Hepatocyte (in vitro differentiated cells): ENCODE data around the gene SHTN1. TPM values are rescaled to one million over a fixed set of nuclear protein-coding genes. Genes with fewer than 3 reads are reported as not detected.
A peak's percentile ranks its signal among the peaks of the same experiment; 100 is the strongest.

Source experiments
- DNase-seq: peaks from one replicate; pipeline ENCODE4 v3.0.0-alpha.2; 2016; ENCODE audit warnings: low spot score
- H2AFZ ChIP-seq: fragments of 200-600 bp; sonication (generic); 2 replicates; pipeline ENCODE4 v1.6.0; 2016; ENCODE audit warnings: antibody characterized with exemption, mild to moderate bottlenecking
- H3K27ac ChIP-seq: fragments of 200-600 bp; sonication (generic); 2 replicates; pipeline ENCODE4 v1.5.1; 2016; ENCODE audit warnings: mild to moderate bottlenecking
- H3K27me3 ChIP-seq: fragments of 200-600 bp; sonication (generic); 2 replicates; pipeline ENCODE4 v1.6.1; 2016
- H3K36me3 ChIP-seq: fragments of 200-600 bp; sonication (generic); replicated peaks from 2 replicates; pipeline ENCODE4 v1.5.1; 2016; ENCODE audit warnings: low read depth; ENCODE audit not compliant: insufficient read depth
- H3K4me1 ChIP-seq: fragments of 200-600 bp; sonication (generic); 2 replicates; pipeline ENCODE4 v1.5.1; 2016; ENCODE audit warnings: mild to moderate bottlenecking, moderate library complexity; ENCODE audit not compliant: insufficient read depth
- H3K4me2 ChIP-seq: fragments of 200-600 bp; sonication (generic); 2 replicates; pipeline ENCODE4 v1.6.0; 2016
- H3K4me3 ChIP-seq: fragments of 200-600 bp; sonication (generic); 2 replicates; pipeline ENCODE4 v1.5.1; 2016; ENCODE audit warnings: mild to moderate bottlenecking
- H3K79me2 ChIP-seq: fragments of 200-600 bp; sonication (generic); 2 replicates; pipeline ENCODE4 v1.6.0; 2017; ENCODE audit warnings: mild to moderate bottlenecking
- H3K9me2 ChIP-seq: fragments of 200-600 bp; sonication (generic); replicated peaks from 2 replicates; pipeline ENCODE4 v1.6.0; 2017; ENCODE audit warnings: mild to moderate bottlenecking; ENCODE audit not compliant: insufficient read depth
- H3K9me3 ChIP-seq: fragments of 200-600 bp; sonication (generic); 2 replicates; pipeline ENCODE4 v1.5.1; 2016; ENCODE audit warnings: low read depth, mild to moderate bottlenecking
- H4K20me1 ChIP-seq: fragments of 200-600 bp; sonication (generic); 2 replicates; pipeline ENCODE4 v1.6.0; 2016; ENCODE audit warnings: mild to moderate bottlenecking; ENCODE audit not compliant: insufficient read depth, poor library complexity, severe bottlenecking
- EZH2 ChIP-seq: fragments of 200-600 bp; sonication (generic); IDR thresholded peaks from 2 replicates; pipeline ENCODE4 v1.6.1; 2016; ENCODE audit warnings: antibody characterized with exemption, mild to moderate bottlenecking, borderline replicate concordance
- EZH2phosphoT487 ChIP-seq: fragments of 200-600 bp; sonication (generic); IDR thresholded peaks from one replicate; pipeline ENCODE4 v1.6.1; 2018; ENCODE audit warnings: antibody characterized with exemption, mild to moderate bottlenecking, low read depth, moderate library complexity; ENCODE audit not compliant: unreplicated experiment, severe bottlenecking
- WGBS: methylation state at CpG from one replicate; pipeline ENCODE4 v1.1.6; 2016; ENCODE audit warnings: low lambda C conversion rate; ENCODE audit errors: missing lambda C conversion rate; 5-methylcytosine and 5-hydroxymethylcytosine counted together
- polyA plus RNA-seq: library from polyadenylated mRNA; unstranded; fragments of >200 nt; fragmentation: Nextera tagmentation; extraction: Ambion mirVana; gene quantifications from 2 replicates; pipeline ENCODE4 v1.2.1, GENCODE V29; 2016
- small RNA-seq: library from RNA; depleted of rRNA; stranded (forward); fragments of <200 nt; gene quantifications from one replicate; pipeline ENCODE3, GENCODE V24; 2014
- total RNA-seq: library from RNA; depleted of rRNA; stranded (reverse); fragments of >200 nt; gene quantifications from 2 replicates; pipeline ENCODE4 v1.2.3, GENCODE V29; 2014
- TF ChIP-seq, protein P1 (sequence below): fragments of 200-600 bp; sonication (generic); IDR thresholded peaks from 2 replicates; pipeline ENCODE4 v1.5.1; 2016; ENCODE audit warnings: antibody characterized with exemption, mild to moderate bottlenecking; ENCODE audit not compliant: poor library complexity

SHTN1 gene
- total and polyA plus RNA-seq, 2 experiments from 2014 or later: 15.6 to 27.7 TPM

DNA sequence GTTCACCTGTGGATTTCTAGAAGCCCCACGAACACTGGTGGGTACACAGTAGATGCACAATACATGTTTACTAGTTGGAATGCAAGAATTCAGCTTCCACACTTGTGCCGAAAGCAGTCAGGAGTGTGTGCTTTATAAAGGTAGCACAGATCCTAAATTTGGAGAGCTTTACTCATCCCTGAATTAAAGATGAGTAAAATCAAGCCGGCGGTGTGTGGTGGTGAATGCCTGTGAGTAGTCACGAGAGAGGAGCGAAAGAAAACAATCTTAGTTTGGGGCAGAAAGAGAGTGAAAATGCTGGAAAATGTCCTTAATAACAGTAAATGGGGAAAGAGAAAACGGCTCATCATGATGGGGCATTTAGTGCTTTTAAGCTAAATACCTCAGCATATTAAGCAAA lies 169.3 kb downstream of the SHTN1 start:
- H2AFZ ChIP-seq: no peak overlapping the region
- H3K27me3 ChIP-seq: no peaks in the 10 kb centered on the region
- H3K79me2 ChIP-seq: no peaks in the 10 kb centered on the region
- no peak for DNase-seq
- H3K36me3 ChIP-seq: no peaks in the 10 kb centered on the region
- H4K20me1 ChIP-seq: no peaks in the 10 kb centered on the region
- H3K4me2 ChIP-seq: no peak overlapping the region
- H3K9me2 ChIP-seq: no peaks in the 10 kb centered on the region
- TF ChIP-seq, protein P1, sequence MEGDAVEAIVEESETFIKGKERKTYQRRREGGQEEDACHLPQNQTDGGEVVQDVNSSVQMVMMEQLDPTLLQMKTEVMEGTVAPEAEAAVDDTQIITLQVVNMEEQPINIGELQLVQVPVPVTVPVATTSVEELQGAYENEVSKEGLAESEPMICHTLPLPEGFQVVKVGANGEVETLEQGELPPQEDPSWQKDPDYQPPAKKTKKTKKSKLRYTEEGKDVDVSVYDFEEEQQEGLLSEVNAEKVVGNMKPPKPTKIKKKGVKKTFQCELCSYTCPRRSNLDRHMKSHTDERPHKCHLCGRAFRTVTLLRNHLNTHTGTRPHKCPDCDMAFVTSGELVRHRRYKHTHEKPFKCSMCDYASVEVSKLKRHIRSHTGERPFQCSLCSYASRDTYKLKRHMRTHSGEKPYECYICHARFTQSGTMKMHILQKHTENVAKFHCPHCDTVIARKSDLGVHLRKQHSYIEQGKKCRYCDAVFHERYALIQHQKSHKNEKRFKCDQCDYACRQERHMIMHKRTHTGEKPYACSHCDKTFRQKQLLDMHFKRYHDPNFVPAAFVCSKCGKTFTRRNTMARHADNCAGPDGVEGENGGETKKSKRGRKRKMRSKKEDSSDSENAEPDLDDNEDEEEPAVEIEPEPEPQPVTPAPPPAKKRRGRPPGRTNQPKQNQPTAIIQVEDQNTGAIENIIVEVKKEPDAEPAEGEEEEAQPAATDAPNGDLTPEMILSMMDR: no peak
- TF ChIP-seq EZH2phosphoT487 (no peak), EZH2 (no peak)
- no peaks in the 10 kb centered on the region for H3K9me3 ChIP-seq
- WGBS: 71% methylated on average over 7 of the region's 7 CpGs
- no peak overlapping the region for H3K4me3 ChIP-seq
- H3K4me1 ChIP-seq: peaks cover 11% of the 10 kb centered on the region
- H3K27ac ChIP-seq: no peak overlapping the region

GRCh38 chr10:116833986-116834985 lies 170.7 kb downstream of the SHTN1 start:
- Histone ChIP-seq H3K27me3 (no peaks in the 10 kb centered on the region), H3K4me1 (peaks cover 11% of the 10 kb centered on the region), H3K36me3 (no peaks in the 10 kb centered on the region), H3K4me2 (peak overlapping the region; percentile 34), H3K9me2 (no peaks in the 10 kb centered on the region), H3K27ac (no peak overlapping the region), H3K9me3 (no peaks in the 10 kb centered on the region), H4K20me1 (no peaks in the 10 kb centered on the region), H2AFZ (no peak overlapping the region), H3K79me2 (no peaks in the 10 kb centered on the region), H3K4me3 (no peak overlapping the region)
- TF ChIP-seq EZH2phosphoT487 (no peak), EZH2 (no peak)
- TF ChIP-seq, protein P1: no peak
- DNase-seq: peak; percentile 58
- WGBS: 54% methylated on average over 17 of the region's 17 CpGs

- Histone ChIP-seq H3K27me3 (no peaks in the 10 kb centered on the region), H2AFZ (no peak overlapping the region), H3K79me2 (no peaks in the 10 kb centered on the region), H3K9me2 (no peaks in the 10 kb centered on the region), H3K36me3 (no peaks in the 10 kb centered on the region), H4K20me1 (no peaks in the 10 kb centered on the region), H3K4me1 (no peaks in the 10 kb centered on the region), H3K9me3 (no peaks in the 10 kb centered on the region), H3K27ac (no peak overlapping the region), H3K4me3 (no peak overlapping the region), H3K4me2 (no peak overlapping the region)
- no peak for DNase-seq
- WGBS: 89% methylated on average over 10 of the region's 10 CpGs
- TF ChIP-seq EZH2 (no peak), EZH2phosphoT487 (no peak)
- TF ChIP-seq, protein P1: no peak
Observed at GRCh38 chr10:116831790-116832189, 173.2 kb downstream of the SHTN1 start.

Small RNA genes within 50 kb of the gene (small RNA-seq; reads per million reads assigned to genes)
- not detected for gene AC012308.1

Other genes starting within 250 kb of the SHTN1 start
- 0.28 and 0.43 TPM in 2 replicates for gene ENO4, start 155.7 kb downstream of the SHTN1 start, total RNA-seq
- gene ENO4, start 155.7 kb downstream of the SHTN1 start, polyA plus RNA-seq: 0.24 and 0.75 TPM in 2 replicates
- gene VAX1, start 133.1 kb upstream of the SHTN1 start, total RNA-seq: not detected in 2 replicates
- gene VAX1, start 133.1 kb upstream of the SHTN1 start, polyA plus RNA-seq: not detected in 2 replicates
- not detected in 2 replicates for gene KCNK18, start 192.3 kb upstream of the SHTN1 start, total RNA-seq
- not detected in 2 replicates for gene KCNK18, start 192.3 kb upstream of the SHTN1 start, polyA plus RNA-seq
- 0.76 and 1.3 TPM in 2 replicates for gene SLC18A2, start 235.9 kb upstream of the SHTN1 start, total RNA-seq
- 0.84 and 1.6 TPM in 2 replicates for gene SLC18A2, start 235.9 kb upstream of the SHTN1 start, polyA plus RNA-seq